NCI-H345 treated with DMSO at 0.1 percent for 48 hours (cell line): ENCODE results near the gene BRF1.
A peak's percentile ranks its signal among the peaks of the same experiment; 100 is the strongest.

Source experiments
- DNase-seq: peaks from one replicate; lab custom pipeline; 2025; ENCODE audit not compliant: unreplicated experiment; lab: John Stamatoyannopoulos, UW

The BRF1 gene

GRCh38 chr14:105177082-105177481 lies 123.7 kb downstream of the BRF1 start:
- no peak for DNase-seq

GRCh38 chr14:105176513-105176912 lies 124.3 kb downstream of the BRF1 start:
- no peak for DNase-seq

GRCh38 chr14:105173901-105174894 lies 126.6 kb downstream of the BRF1 start:
- no peak for DNase-seq

GRCh38 chr14:105173145-105173544 lies 127.7 kb downstream of the BRF1 start:
- no peak for DNase-seq

- no peak for DNase-seq
Measured at GRCh38 chr14:105172476-105172875, 128.3 kb downstream of the BRF1 start.

- DNase-seq: peak; percentile 37
Measured at GRCh38 chr14:105171004-105171673, 129.7 kb downstream of the BRF1 start.

- no peak for DNase-seq
Measured at GRCh38 chr14:105169776-105170655, 130.8 kb downstream of the BRF1 start.

GRCh38 chr14:105168979-105169507 lies 131.8 kb downstream of the BRF1 start:
- no peak for DNase-seq

GRCh38 chr14:105168496-105168978 lies 132.3 kb downstream of the BRF1 start, which contains the start of gene JAG2:
Gene JAG2, minus strand, starts transcription at chr14:105168776. Its CDS starts 356 bp downstream, at chr14:105168420.
- DNase-seq: no peak

GRCh38 chr14:105168093-105168420 lies 132.7 kb downstream of the BRF1 start:
- DNase-seq: no peak

GRCh38 chr14:105167303-105168092 lies 133.3 kb downstream of the BRF1 start:
- no peak for DNase-seq

GRCh38 chr14:105166571-105167302 lies 134.1 kb downstream of the BRF1 start:
- no peak for DNase-seq

GRCh38 chr14:105165761-105166485 lies 134.9 kb downstream of the BRF1 start:
- DNase-seq: no peak

- DNase-seq: peak; percentile 54
Measured at GRCh38 chr14:105165134-105165704, 135.6 kb downstream of the BRF1 start.

GRCh38 chr14:105163040-105163742 lies 137.6 kb downstream of the BRF1 start:
- peak; percentile 36 for DNase-seq

GRCh38 chr14:105162669-105162979 lies 138.2 kb downstream of the BRF1 start:
- DNase-seq: no peak

- DNase-seq: no peak
Measured at GRCh38 chr14:105161964-105162668, 138.7 kb downstream of the BRF1 start.
